Measurements from ENCODE around the gene FBXL5. TPM values are rescaled to one million over a fixed set of nuclear protein-coding genes. Genes with fewer than 3 reads are reported as not detected.
A peak's percentile ranks its signal among the peaks of the same experiment; 100 is the strongest.

FBXL5 gene
- total RNA-seq, 3 donors from 2014 or later (not counting 1 experiment from before 2014, with no cell fraction given) = 80.2 to 111 (median 92.8) TPM

DNA sequence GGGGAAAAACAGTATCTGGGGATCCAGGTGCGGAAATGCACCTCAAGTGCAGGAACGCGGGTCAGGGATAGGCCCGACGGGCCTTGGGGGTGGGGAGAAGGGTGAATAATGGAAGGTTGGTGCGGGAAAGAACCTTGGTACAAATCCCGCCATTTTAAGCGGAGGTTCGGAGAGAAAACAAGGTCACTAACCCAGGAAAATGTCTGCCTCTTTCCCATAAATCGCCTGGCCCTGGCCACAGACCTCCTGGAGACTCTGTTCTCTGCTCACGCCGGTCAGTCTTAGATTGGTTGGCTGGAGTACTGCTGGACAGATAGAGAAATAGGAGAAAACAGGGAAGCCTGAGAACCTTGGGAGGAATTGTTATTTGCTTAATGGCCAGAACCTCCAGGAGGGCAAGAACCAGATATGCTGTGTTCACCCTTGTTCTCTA, 897 bp upstream of the FBXL5 start:
- TF ChIP-seq, protein P1, sequence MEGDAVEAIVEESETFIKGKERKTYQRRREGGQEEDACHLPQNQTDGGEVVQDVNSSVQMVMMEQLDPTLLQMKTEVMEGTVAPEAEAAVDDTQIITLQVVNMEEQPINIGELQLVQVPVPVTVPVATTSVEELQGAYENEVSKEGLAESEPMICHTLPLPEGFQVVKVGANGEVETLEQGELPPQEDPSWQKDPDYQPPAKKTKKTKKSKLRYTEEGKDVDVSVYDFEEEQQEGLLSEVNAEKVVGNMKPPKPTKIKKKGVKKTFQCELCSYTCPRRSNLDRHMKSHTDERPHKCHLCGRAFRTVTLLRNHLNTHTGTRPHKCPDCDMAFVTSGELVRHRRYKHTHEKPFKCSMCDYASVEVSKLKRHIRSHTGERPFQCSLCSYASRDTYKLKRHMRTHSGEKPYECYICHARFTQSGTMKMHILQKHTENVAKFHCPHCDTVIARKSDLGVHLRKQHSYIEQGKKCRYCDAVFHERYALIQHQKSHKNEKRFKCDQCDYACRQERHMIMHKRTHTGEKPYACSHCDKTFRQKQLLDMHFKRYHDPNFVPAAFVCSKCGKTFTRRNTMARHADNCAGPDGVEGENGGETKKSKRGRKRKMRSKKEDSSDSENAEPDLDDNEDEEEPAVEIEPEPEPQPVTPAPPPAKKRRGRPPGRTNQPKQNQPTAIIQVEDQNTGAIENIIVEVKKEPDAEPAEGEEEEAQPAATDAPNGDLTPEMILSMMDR (IDR thresholded peaks at IDR 0.05) = no peak
- no peaks in the 10 kb centered on the region for H3K36me3 ChIP-seq (ENCODE audit: control insufficient read depth, insufficient read depth, low read length)
- intact Hi-C loops (cut with micrococcal nuclease) = loop anchor here (10.0 kb wide), 1 partner anchor 181 kb away; no protein-coding TSS in a partner anchor
- H3K9me3 Mint-ChIP-seq = no peaks in the 10 kb centered on the region
- no peak for ATAC-seq
- H3K4me3 ChIP-seq (ENCODE audit: low read length) = peak overlapping the region; percentile 74
- 94% methylated on average over 12 of the region's 12 CpGs for WGBS (ENCODE audit: insufficient coverage)
- no peaks in the 10 kb centered on the region for H3K36me3 Mint-ChIP-seq
- DNase-seq = no peak
- peak overlapping the region; percentile 94 to 96 for H3K27ac Mint-ChIP-seq
- no peaks in the 10 kb centered on the region for H3K9me3 ChIP-seq (ENCODE audit: control insufficient read depth, insufficient read depth, low read length)
- H3K4me1 ChIP-seq (ENCODE audit: control insufficient read depth, insufficient read depth, low read length) = peaks cover 20% of the 10 kb centered on the region
- H3K27ac ChIP-seq (ENCODE audit: low read length) = peak overlapping the region; percentile 96
- no peaks in the 10 kb centered on the region for H3K27me3 ChIP-seq (ENCODE audit: control insufficient read depth, insufficient read depth, low read length)
- H3K4me1 Mint-ChIP-seq = peaks cover 36 to 40% of the 10 kb centered on the region in 2 donors
- H3K27me3 Mint-ChIP-seq (ENCODE audit: low read depth in 2 of 2) = no peaks in the 10 kb centered on the region
- H3K4me3 Mint-ChIP-seq = peak overlapping the region; percentile 93

DNA sequence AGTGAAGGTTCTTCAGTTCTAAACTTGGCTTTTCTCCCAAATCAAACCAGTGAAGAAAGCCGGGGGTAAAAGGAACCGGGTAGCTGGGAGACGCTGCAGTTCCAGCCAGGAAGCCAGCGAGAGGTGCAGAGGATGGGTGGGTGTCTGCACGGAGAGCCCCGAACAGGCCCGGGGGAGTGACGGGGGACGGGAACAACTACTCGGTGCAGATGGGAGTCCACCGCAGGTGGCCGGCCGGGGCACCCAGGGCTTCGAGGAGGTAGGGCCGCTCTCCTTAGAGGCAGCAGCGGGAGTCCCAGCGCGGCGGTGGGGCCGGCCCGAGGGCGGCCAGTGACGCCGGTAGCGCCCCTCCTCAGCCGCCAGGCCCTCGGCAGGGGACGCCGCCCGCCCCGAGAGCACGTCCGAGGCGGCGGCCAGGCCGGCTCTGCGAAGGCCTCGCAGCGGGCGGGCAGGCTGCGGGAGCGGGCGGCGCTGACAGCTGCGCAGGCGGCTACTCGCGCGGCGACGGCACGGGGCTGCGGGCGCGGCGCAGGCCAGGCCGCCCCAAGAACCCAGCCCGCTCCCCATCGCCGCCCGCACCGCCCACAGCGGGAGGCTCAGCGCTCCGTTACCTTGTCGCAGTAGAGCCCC, 449 bp downstream of the FBXL5 start:
- H3K9me3 ChIP-seq (ENCODE audit: control insufficient read depth, insufficient read depth, low read length) = no peaks in the 10 kb centered on the region
- WGBS (ENCODE audit: insufficient coverage) = under 1% methylated on average over 66 of the region's 66 CpGs
- no peaks in the 10 kb centered on the region for H3K36me3 Mint-ChIP-seq
- peaks cover 23% of the 10 kb centered on the region for H3K4me1 ChIP-seq (ENCODE audit: control insufficient read depth, insufficient read depth, low read length)
- ATAC-seq (peak; percentile 53 to 64 (median 63)), DNase-seq (peak; percentile 45 to 60)
- no peaks in the 10 kb centered on the region for H3K27me3 Mint-ChIP-seq (ENCODE audit: low read depth in 2 of 2)
- no peaks in the 10 kb centered on the region for H3K9me3 Mint-ChIP-seq
- TF ChIP-seq, protein P1 (IDR thresholded peaks at IDR 0.05) = no peak
- peak overlapping the region; percentile 99 for H3K4me3 Mint-ChIP-seq
- H3K4me1 Mint-ChIP-seq = peaks cover 49 to 53% of the 10 kb centered on the region in 2 donors
- no peaks in the 10 kb centered on the region for H3K27me3 ChIP-seq (ENCODE audit: control insufficient read depth, insufficient read depth, low read length)
- intact Hi-C loops (cut with micrococcal nuclease) = loop anchor here (2.0 to 10.0 kb wide), 4 partner anchors 28 to 652 kb away; partner anchors contain the start of genes CPEB2 and FGFBP2
- H3K36me3 ChIP-seq (ENCODE audit: control insufficient read depth, insufficient read depth, low read length) = no peaks in the 10 kb centered on the region
- peak overlapping the region; percentile 94 to 96 for H3K27ac Mint-ChIP-seq
- H3K27ac ChIP-seq (ENCODE audit: low read length) = peak overlapping the region; percentile 84
- peak overlapping the region; percentile 74 for H3K4me3 ChIP-seq (ENCODE audit: low read length)

DNA sequence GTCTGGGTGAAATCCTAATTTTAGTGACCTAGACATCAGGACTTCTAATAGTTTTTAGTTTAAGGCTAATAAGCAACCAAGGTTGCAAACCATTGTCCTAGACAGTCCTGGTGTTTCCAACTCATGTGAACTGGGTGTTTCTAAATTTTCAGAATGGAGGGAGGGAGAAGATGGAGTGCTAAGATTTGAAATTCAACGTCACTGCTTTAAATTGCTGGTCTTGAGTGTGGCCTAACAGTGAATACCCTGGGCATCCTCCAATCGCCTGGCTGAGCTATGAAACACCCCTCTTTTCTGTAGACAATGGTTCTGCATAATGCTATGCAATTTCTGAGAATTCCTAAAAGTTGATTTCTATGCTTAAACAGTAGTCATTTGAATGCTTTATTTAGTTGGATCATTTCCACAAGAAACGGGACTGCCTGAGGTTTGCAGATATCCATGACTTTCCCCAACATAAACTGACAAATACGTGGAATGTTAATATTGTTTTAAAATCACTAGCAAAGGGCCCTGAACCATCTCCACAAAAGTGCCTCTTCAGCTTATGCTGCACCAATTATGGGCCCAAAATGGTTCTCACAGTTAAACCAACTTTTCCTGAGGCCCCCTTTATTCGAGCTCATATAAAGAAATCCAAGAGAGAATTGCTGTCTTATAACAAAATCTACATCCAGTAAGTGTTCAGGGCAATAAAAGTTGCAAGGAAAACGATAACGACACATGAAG, 1.1 kb downstream of the FBXL5 start:
- H3K27ac Mint-ChIP-seq = peak overlapping the region; percentile 94 to 96
- peak overlapping the region; percentile 99 for H3K4me3 Mint-ChIP-seq
- Histone ChIP-seq H3K36me3 (ENCODE audit: control insufficient read depth, insufficient read depth, low read length) (no peaks in the 10 kb centered on the region), H3K27me3 (ENCODE audit: control insufficient read depth, insufficient read depth, low read length) (no peaks in the 10 kb centered on the region), H3K4me1 (ENCODE audit: control insufficient read depth, insufficient read depth, low read length) (peaks cover 28% of the 10 kb centered on the region), H3K4me3 (ENCODE audit: low read length) (peak overlapping the region; percentile 74), H3K9me3 (ENCODE audit: control insufficient read depth, insufficient read depth, low read length) (no peaks in the 10 kb centered on the region), H3K27ac (ENCODE audit: low read length) (peak overlapping the region; percentile 71)
- intact Hi-C loops (cut with micrococcal nuclease) = loop anchor here (2.0 to 10.0 kb wide), 4 partner anchors 29 to 651 kb away; partner anchors contain the start of genes CPEB2 and FGFBP2
- DNase-seq (peak in 1 of 2 donors; percentile 30), ATAC-seq (peak in 1 of 3 donors; percentile 6)
- H3K27me3 Mint-ChIP-seq (ENCODE audit: low read depth in 2 of 2) = no peaks in the 10 kb centered on the region
- WGBS (ENCODE audit: insufficient coverage) = 0% methylated on average over 4 of the region's 7 CpGs
- no peaks in the 10 kb centered on the region for H3K36me3 Mint-ChIP-seq
- peaks cover 51 to 58% of the 10 kb centered on the region in 2 donors for H3K4me1 Mint-ChIP-seq
- TF ChIP-seq, protein P1 (IDR thresholded peaks at IDR 0.05) = no peak
- no peaks in the 10 kb centered on the region for H3K9me3 Mint-ChIP-seq

All from natural killer cell (primary cell).